Measurements from ENCODE around the gene HCN3. TPM values are rescaled to one million over a fixed set of nuclear protein-coding genes. Genes with fewer than 3 reads are reported as not detected.
A peak's percentile ranks its signal among the peaks of the same experiment; 100 is the strongest.

The HCN3 gene
- total RNA-seq, 1 donor from 2014 or later = 1.0 TPM

DNA sequence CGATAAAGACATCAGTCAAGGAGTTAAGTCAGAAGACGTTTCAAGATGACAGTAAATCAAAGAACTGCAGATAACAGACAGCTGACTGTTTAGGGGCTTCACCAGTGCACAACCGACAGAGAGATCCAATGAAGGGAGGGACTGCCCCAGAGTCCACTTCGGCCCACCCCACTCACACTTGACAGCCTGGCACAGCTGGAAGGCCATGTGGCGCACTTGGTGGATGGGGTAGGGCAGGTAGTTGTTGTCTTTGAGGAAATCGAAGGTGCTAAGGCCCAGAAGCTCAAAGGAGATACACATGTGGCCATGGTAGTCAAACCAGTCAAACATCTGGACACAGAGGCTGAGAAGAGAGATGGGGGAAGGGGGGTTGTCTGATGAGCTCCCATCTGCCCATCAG, 10.7 kb upstream of the HCN3 start:
- Histone ChIP-seq H3K9ac (ENCODE audit: low read depth in 1 of 3, low read length in 3 of 3) (no peak overlapping the region), H3K27me3 (ENCODE audit: control insufficient read depth in 3 of 3, insufficient read depth in 3 of 3, low read length in 3 of 3) (no peaks in the 10 kb centered on the region), H3K4me1 (ENCODE audit: control insufficient read depth in 3 of 3, insufficient read depth in 3 of 3, low read length in 3 of 3) (peaks cover 19 to 31% (median 23%) of the 10 kb centered on the region in 3 donors), H3K27ac (ENCODE audit: low read depth, low read length) (no peak overlapping the region), H3K4me3 (ENCODE audit: low read length in 3 of 3) (no peak overlapping the region), H3K9me3 (ENCODE audit: control insufficient read depth in 3 of 3, low read length in 3 of 3) (no peaks in the 10 kb centered on the region), H3K36me3 (ENCODE audit: control insufficient read depth in 3 of 3, insufficient read depth in 3 of 3, low read length in 3 of 3) (peaks cover 72 to 77% (median 76%) of the 10 kb centered on the region in 3 donors)

DNA sequence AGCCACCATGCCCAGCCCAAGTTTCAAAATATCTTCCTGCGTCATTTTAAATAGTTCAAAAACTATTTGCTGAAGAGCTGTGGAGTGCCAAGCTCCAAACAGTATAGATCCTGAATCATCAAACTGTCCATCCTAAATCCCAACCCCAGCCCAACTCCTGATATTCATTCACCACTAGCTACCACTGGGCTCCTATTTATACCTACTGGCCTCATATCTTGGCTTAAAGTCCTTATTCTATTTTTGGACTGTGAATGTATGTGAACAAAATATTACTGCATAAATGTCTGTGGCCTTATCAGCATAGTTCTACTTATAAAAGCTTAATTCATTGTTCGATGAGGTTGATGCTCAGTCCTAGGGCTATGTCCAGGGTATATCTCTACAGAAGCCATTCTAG, 9.9 kb upstream of the HCN3 start:
- H3K4me1 ChIP-seq (ENCODE audit: control insufficient read depth in 3 of 3, insufficient read depth in 3 of 3, low read length in 3 of 3) = peaks cover 17 to 34% (median 25%) of the 10 kb centered on the region in 3 donors
- H3K36me3 ChIP-seq (ENCODE audit: control insufficient read depth in 3 of 3, insufficient read depth in 3 of 3, low read length in 3 of 3) = peaks cover 70 to 78% (median 76%) of the 10 kb centered on the region in 3 donors
- peak overlapping the region; percentile 10 to 68 (median 51) for H3K9ac ChIP-seq (ENCODE audit: low read depth in 1 of 3, low read length in 3 of 3)
- no peaks in the 10 kb centered on the region for H3K9me3 ChIP-seq (ENCODE audit: control insufficient read depth in 3 of 3, low read length in 3 of 3)
- peak overlapping the region; percentile 80 for H3K27ac ChIP-seq (ENCODE audit: low read depth, low read length)
- H3K4me3 ChIP-seq (ENCODE audit: low read length in 3 of 3) = no peak overlapping the region
- H3K27me3 ChIP-seq (ENCODE audit: control insufficient read depth in 3 of 3, insufficient read depth in 3 of 3, low read length in 3 of 3) = no peaks in the 10 kb centered on the region

DNA sequence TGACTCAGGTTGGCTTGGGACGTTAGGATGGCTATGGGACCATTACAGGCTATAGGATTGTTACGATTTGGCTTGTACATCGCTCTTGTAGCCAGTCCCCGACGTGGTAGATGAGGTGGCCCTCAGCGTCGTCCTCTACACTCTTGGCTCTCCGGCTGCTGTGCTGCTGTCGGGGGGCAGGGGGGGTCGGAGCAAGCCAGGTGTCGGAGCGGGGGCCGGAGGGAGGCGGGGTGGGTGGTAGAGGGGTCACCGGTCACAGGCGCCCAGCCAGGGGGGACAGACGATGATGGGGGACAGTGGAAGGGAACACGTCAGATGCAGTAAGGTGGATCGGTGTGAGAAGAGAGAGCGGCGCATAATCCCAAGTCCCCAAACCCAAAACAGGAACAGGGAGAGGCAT, 8.6 kb upstream of the HCN3 start:
- peaks cover 15 to 34% (median 25%) of the 10 kb centered on the region in 3 donors for H3K4me1 ChIP-seq (ENCODE audit: control insufficient read depth in 3 of 3, insufficient read depth in 3 of 3, low read length in 3 of 3)

DNA sequence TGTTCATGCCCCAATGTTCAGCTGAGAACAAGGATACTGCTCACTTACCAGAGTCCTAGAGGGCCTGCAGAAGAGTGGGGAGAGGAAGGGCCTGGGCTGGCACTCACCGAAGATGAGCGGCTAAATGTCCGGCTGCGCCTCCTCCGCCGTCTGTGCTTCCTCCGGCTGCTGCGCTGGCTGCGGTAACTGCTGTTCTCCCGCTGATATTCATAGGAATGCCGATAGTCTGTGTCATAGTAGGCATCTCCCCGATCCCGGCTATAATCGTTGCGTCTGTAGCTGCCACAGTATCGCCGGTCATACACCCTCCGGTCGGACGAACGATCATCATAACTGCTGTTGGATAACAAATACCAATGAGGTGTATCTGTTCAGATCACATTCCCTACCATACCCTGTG, 7.9 kb upstream of the HCN3 start:
- H3K9ac ChIP-seq (ENCODE audit: low read depth in 1 of 3, low read length in 3 of 3) = no peak overlapping the region
- no peaks in the 10 kb centered on the region for H3K27me3 ChIP-seq (ENCODE audit: control insufficient read depth in 3 of 3, insufficient read depth in 3 of 3, low read length in 3 of 3)
- H3K4me3 ChIP-seq (ENCODE audit: low read length in 3 of 3) = no peak overlapping the region
- peaks cover 19 to 38% (median 29%) of the 10 kb centered on the region in 3 donors for H3K4me1 ChIP-seq (ENCODE audit: control insufficient read depth in 3 of 3, insufficient read depth in 3 of 3, low read length in 3 of 3)
- H3K27ac ChIP-seq (ENCODE audit: low read depth, low read length) = no peak overlapping the region
- no peaks in the 10 kb centered on the region for H3K9me3 ChIP-seq (ENCODE audit: control insufficient read depth in 3 of 3, low read length in 3 of 3)
- peaks cover 53 to 62% (median 61%) of the 10 kb centered on the region in 3 donors for H3K36me3 ChIP-seq (ENCODE audit: control insufficient read depth in 3 of 3, insufficient read depth in 3 of 3, low read length in 3 of 3)

More for the DNA sequence above, 8.6 kb upstream of the HCN3 start:
- Histone ChIP-seq H3K9ac (ENCODE audit: low read depth in 1 of 3, low read length in 3 of 3) (no peak overlapping the region), H3K27ac (ENCODE audit: low read depth, low read length) (peak overlapping the region; percentile 80), H3K36me3 (ENCODE audit: control insufficient read depth in 3 of 3, insufficient read depth in 3 of 3, low read length in 3 of 3) (peaks cover 60 to 70% (median 69%) of the 10 kb centered on the region in 3 donors), H3K9me3 (ENCODE audit: control insufficient read depth in 3 of 3, low read length in 3 of 3) (no peaks in the 10 kb centered on the region), H3K27me3 (ENCODE audit: control insufficient read depth in 3 of 3, insufficient read depth in 3 of 3, low read length in 3 of 3) (no peaks in the 10 kb centered on the region), H3K4me3 (ENCODE audit: low read length in 3 of 3) (no peak overlapping the region)

DNA sequence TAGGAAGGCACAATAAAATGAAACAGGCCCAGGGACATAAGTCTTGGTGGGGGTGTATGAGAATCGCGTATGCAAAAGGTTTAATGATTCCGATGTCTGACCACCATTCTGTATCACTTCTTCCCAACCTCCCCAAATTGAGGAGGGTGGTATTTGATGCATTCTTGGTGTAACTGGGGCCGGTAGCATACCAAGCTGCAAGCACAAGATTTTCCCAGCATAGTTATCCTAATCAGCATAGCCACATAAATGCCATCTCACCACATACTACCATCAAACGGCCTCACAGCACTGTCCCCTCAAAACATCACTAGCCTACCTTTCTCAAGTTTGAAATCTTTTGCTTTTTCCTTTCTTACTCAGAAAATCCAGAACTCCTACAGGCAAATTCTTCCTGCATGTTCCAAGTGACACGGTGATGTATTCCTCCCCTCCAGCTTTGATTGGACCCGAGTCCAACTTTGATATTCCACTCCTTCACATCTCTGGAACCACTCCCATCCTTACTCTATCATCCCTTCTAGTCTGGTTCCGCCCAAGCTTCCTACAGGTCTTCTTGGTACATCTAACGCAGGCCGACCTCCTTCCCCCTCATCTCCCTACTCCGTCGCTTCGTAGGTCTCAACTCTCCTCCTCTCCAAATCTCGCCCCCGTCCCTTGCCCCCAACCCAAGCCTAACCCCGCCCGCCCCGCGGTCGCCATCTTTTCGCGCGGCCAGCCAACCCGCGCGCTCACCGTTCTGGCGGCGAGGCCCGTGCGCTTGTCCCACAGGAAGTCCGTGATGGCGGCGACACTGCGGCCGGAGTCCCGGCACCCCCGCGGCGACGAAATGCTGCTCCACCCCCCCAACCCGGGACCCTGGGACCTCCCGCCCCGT, 4.6 kb upstream of the HCN3 start:
- Histone ChIP-seq H3K9ac (ENCODE audit: low read depth in 1 of 3, low read length in 3 of 3) (peak overlapping the region; percentile 86 to 91 (median 91)), H3K27me3 (ENCODE audit: control insufficient read depth in 3 of 3, insufficient read depth in 3 of 3, low read length in 3 of 3) (no peaks in the 10 kb centered on the region), H3K27ac (ENCODE audit: low read depth, low read length) (peak overlapping the region; percentile 93), H3K4me3 (ENCODE audit: low read length in 3 of 3) (peak overlapping the region; percentile 91 to 93 (median 93)), H3K36me3 (ENCODE audit: control insufficient read depth in 3 of 3, insufficient read depth in 3 of 3, low read length in 3 of 3) (peaks cover 28 to 32% (median 31%) of the 10 kb centered on the region in 3 donors), H3K9me3 (ENCODE audit: control insufficient read depth in 3 of 3, low read length in 3 of 3) (no peaks in the 10 kb centered on the region), H3K4me1 (ENCODE audit: control insufficient read depth in 3 of 3, insufficient read depth in 3 of 3, low read length in 3 of 3) (peaks cover 24 to 36% (median 30%) of the 10 kb centered on the region in 3 donors)

DNA sequence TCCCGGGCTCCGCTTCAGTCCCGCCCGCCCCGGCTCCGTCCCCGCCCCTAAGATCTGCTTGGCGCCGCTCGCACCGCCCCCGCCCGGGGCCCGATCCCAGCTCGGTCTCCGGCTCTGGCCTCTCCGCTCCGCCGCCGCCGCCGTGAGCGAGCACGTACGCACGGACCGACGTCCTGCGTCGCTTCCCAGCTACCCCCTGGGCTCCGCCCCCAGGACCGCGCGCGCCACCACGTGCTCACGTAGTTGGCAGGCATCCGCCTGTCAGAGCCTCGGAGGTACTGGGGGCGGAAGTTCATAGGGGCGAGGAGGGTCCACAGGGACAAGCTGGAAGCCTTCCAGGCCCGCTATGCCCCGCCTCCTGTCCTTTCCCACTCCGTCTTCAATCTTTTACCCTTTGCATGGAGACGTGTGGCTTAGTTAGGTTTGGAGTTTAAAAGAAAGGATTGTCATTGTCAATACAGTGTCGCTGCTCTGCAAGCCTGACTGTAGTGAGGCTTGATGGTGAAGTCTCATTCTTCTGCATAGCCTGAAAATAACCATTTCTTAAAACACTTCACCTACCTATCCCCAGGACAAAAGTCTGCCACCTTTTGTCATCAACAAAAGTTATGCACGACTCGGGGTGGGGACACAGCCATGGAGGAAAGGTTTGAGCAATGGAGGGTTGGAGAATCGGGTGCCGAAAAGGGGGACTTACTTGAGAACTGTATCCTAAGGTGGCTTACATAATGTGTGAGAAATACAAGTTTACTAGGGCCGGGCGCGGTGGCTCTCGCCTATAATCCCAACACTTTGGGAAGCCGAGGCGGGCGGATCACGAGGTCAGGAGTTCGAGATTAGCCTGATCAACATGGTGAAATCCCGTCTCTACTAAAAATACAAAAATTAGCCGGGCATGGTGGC, 3.7 kb upstream of the HCN3 start, which contains the start of gene CLK2:
Gene CLK2 (minus strand): TSS at position 162 of the 903 bp plus-strand sequence. CDS start 2,527 bp downstream, outside the sequence.
- peak within 1 kb of the TSS; percentile 87 to 91 (median 91) for H3K9ac ChIP-seq (ENCODE audit: low read depth in 1 of 3, low read length in 3 of 3)
- H3K4me3 ChIP-seq (ENCODE audit: low read length in 3 of 3) = peak within 1 kb of the TSS; percentile 91 to 93 (median 93)
- no peaks in the 10 kb centered on the region for H3K27me3 ChIP-seq (ENCODE audit: control insufficient read depth in 3 of 3, insufficient read depth in 3 of 3, low read length in 3 of 3)
- H3K9me3 ChIP-seq (ENCODE audit: control insufficient read depth in 3 of 3, low read length in 3 of 3) = no peaks in the 10 kb centered on the region
- H3K27ac ChIP-seq (ENCODE audit: low read depth, low read length) = peak within 1 kb of the TSS; percentile 93
- peaks cover 28 to 38% (median 31%) of the 10 kb centered on the region in 3 donors for H3K4me1 ChIP-seq (ENCODE audit: control insufficient read depth in 3 of 3, insufficient read depth in 3 of 3, low read length in 3 of 3)
- peaks cover 19 to 23% (median 22%) of the 10 kb centered on the region in 3 donors for H3K36me3 ChIP-seq (ENCODE audit: control insufficient read depth in 3 of 3, insufficient read depth in 3 of 3, low read length in 3 of 3)

DNA sequence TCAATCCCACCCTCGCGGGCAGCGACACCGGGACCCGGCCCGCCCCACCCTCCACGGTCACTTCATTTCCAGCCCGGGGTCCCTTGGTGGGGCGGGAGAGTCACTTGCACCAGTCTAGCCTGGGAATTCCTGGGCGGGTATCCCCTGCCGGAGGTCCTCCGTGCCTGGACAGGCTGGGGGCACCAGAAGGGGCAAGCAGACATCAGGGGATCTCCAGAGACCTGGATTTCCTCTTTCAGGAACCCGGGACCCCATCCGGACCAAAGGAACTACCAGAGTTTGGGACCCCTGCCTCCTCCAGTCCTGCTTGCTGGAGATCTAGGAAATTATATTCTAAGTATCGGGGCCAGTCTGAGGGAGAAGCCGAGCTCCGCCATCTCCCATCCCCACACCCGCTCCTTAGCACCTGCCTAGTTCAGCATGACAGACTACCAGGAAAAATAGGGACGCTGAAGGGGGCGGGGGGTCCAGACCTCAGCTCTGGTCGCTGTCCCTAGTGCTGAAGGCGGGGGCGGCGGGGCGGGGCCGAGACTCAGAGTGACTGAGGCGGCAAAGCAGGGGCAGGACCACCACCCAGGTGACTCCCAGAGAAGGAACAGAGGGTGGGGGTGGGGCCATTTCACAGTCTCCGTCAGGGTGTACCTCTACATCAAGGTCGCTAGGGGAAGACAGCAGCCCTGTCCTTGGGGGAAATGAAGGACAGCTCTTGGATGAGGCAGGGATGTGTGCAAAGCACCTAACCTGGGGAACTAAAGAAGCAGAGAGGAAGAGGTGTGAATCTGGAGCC, 832 bp downstream of the HCN3 start:
- H3K27me3 ChIP-seq (ENCODE audit: control insufficient read depth in 3 of 3, insufficient read depth in 3 of 3, low read length in 3 of 3) = no peaks in the 10 kb centered on the region
- no peak overlapping the region for H3K27ac ChIP-seq (ENCODE audit: low read depth, low read length)
- H3K4me1 ChIP-seq (ENCODE audit: control insufficient read depth in 3 of 3, insufficient read depth in 3 of 3, low read length in 3 of 3) = peaks cover 18 to 25% (median 23%) of the 10 kb centered on the region in 3 donors
- no peaks in the 10 kb centered on the region for H3K36me3 ChIP-seq (ENCODE audit: control insufficient read depth in 3 of 3, insufficient read depth in 3 of 3, low read length in 3 of 3)
- no peaks in the 10 kb centered on the region for H3K9me3 ChIP-seq (ENCODE audit: control insufficient read depth in 3 of 3, low read length in 3 of 3)
- peak overlapping the region in 2 of 3 donors; percentile 71 to 78 for H3K9ac ChIP-seq (ENCODE audit: low read depth in 1 of 3, low read length in 3 of 3)
- H3K4me3 ChIP-seq (ENCODE audit: low read length in 3 of 3) = peak overlapping the region; percentile 75 to 81 (median 76)

DNA sequence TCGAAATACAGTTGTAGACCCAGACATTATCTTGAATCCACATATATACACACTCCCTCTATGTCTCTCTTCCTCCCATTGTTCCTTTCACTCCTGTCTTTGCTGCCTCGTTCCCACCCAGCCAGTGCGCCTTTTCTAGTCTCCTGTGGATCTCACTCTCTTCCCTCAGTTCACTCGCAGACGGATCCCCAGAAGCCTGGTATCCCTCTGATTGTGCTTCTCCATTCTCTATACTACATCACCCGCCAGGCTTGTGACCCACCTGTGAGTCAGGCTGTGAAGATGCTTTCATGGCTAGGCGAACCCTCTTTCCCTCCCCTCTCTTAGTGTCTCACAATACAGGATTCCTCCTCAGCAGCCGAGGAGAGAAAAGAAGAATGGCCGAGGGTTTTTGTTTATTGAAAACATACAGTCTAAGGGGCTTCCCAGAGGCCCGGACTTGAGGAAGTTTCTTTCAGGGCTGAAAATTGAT, 1.5 kb downstream of the HCN3 start:
- Histone ChIP-seq H3K27me3 (ENCODE audit: control insufficient read depth in 3 of 3, insufficient read depth in 3 of 3, low read length in 3 of 3) (no peaks in the 10 kb centered on the region), H3K9ac (ENCODE audit: low read depth in 1 of 3, low read length in 3 of 3) (no peak overlapping the region), H3K4me1 (ENCODE audit: control insufficient read depth in 3 of 3, insufficient read depth in 3 of 3, low read length in 3 of 3) (peaks cover 15 to 22% (median 21%) of the 10 kb centered on the region in 3 donors), H3K27ac (ENCODE audit: low read depth, low read length) (no peak overlapping the region), H3K4me3 (ENCODE audit: low read length in 3 of 3) (no peak overlapping the region), H3K36me3 (ENCODE audit: control insufficient read depth in 3 of 3, insufficient read depth in 3 of 3, low read length in 3 of 3) (no peaks in the 10 kb centered on the region), H3K9me3 (ENCODE audit: control insufficient read depth in 3 of 3, low read length in 3 of 3) (no peaks in the 10 kb centered on the region)

DNA sequence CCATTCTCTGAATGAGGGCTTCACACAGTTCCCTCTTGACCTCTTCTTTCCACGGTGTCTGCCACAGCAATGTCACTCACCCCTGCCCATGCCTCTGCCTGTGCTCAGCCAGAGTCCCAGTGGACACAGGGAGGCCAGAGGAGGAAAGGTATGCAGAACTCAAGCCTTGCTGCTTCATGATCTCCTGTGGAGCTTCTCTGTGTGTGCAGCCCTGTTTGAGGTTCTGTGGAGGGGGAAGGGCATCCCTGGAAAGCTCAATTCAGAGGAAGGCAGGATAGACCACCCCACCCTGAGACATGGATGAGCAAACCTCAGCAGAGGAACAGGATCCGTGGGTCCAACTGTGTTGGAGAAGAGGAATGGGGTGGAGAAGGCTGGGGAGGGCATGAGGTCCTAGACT, 2.0 kb downstream of the HCN3 start:
- H3K4me1 ChIP-seq (ENCODE audit: control insufficient read depth in 3 of 3, insufficient read depth in 3 of 3, low read length in 3 of 3) = peaks cover 13 to 19% (median 19%) of the 10 kb centered on the region in 3 donors
- no peak overlapping the region for H3K9ac ChIP-seq (ENCODE audit: low read depth in 1 of 3, low read length in 3 of 3)

More for the DNA sequence above, 2.0 kb downstream of the HCN3 start:
- no peak overlapping the region for H3K27ac ChIP-seq (ENCODE audit: low read depth, low read length)
- H3K9me3 ChIP-seq (ENCODE audit: control insufficient read depth in 3 of 3, low read length in 3 of 3) = no peaks in the 10 kb centered on the region
- no peaks in the 10 kb centered on the region for H3K36me3 ChIP-seq (ENCODE audit: control insufficient read depth in 3 of 3, insufficient read depth in 3 of 3, low read length in 3 of 3)
- no peaks in the 10 kb centered on the region for H3K27me3 ChIP-seq (ENCODE audit: control insufficient read depth in 3 of 3, insufficient read depth in 3 of 3, low read length in 3 of 3)
- no peak overlapping the region for H3K4me3 ChIP-seq (ENCODE audit: low read length in 3 of 3)

Measured in skeletal muscle tissue (tissue), 4 donors.